ENCODE measurements around the gene SCD. TPM values are rescaled to one million over a fixed set of nuclear protein-coding genes. Genes with fewer than 3 reads are reported as not detected.

SCD gene
- total and polyA plus RNA-seq, 9 of the 15 experiments (the other 6 are each of a cell fraction or from before 2014, with no cell fraction given), result 114 to 486 (median 188) TPM

GRCh38 chr10:100371482-100372027, 24.5 kb downstream of the SCD start:
- BruUV-seq (replicated peaks), result no TSS peak
- peak overlapping the region; percentile 62 to 82 for H3K9ac ChIP-seq (ENCODE audit: insufficient read depth in 1 of 2, low read depth in 2 of 2, low read length in 2 of 2)
- H3K36me3 ChIP-seq (ENCODE audit: control insufficient read depth, insufficient read depth, low read length), result no peaks in the 10 kb centered on the region
- no peaks in the 10 kb centered on the region for H3K9me1 ChIP-seq (ENCODE audit: control insufficient read depth, insufficient read depth, low read length)
- in situ Hi-C loops (cut with MboI), result no loop called here
- no peak for FAIRE-seq
- 74% methylated on average over 9 of the region's 10 CpGs for WGBS (ENCODE audit: insufficient coverage, low coverage, missing lambda C conversion rate)
- H3K4me2 ChIP-seq (ENCODE audit: insufficient read depth, low read length), result peak overlapping the region; percentile 80
- ATAC-seq, result no peak
- no peaks in the 10 kb centered on the region for H3K9me3 ChIP-seq (replicated peaks; ENCODE audit: control insufficient read depth, insufficient read depth, low read depth, low read length)
- intact Hi-C loops (cut with micrococcal nuclease), result loop anchor here (2.0 kb wide), 1 partner anchor 13 kb away; no protein-coding TSS in a partner anchor
- CTCF ChIA-PET (ENCODE audit: low intra/inter-chr PET ratio), result no interaction called here
- peaks cover 34% of the 10 kb centered on the region for H3K79me2 ChIP-seq (ENCODE audit: control insufficient read depth, insufficient read depth, low read length)
- H3K4me3 ChIP-seq, result no peak overlapping the region; the same call in 1 of the 2 replicates
- peak overlapping the region; percentile 83 for H2AFZ ChIP-seq (ENCODE audit: low read depth, low read length)
- POLR2A ChIA-PET, result interaction anchor here (0.7 to 2.3 kb wide), 6 partner anchors 10 to 317 kb away, joined by 3 to 21 read pairs (median 8); partner anchors contain the start of gene SCD
- peaks cover 22 to 25% of the 10 kb centered on the region in 2 experiments for H3K4me1 ChIP-seq (replicated peaks in 1 of 2; ENCODE audit: control insufficient read depth in 2 of 2, insufficient read depth in 2 of 2, low read length in 2 of 2)
- DNase-seq (ENCODE audit: extremely low read depth in 1 of 4, low spot score in 3 of 4), result no peak
- peak overlapping the region; percentile 90 for H3K27ac ChIP-seq (ENCODE audit: extremely low read depth, low read depth, low read length)
- H4K20me1 ChIP-seq (replicated peaks; ENCODE audit: control insufficient read depth, insufficient read depth, low read length), result no peaks in the 10 kb centered on the region
- H3K27me3 ChIP-seq (ENCODE audit: control insufficient read depth in 2 of 2, insufficient read depth in 2 of 2, low read length in 2 of 2), result no peaks in the 10 kb centered on the region
- 0 out of 4 replicates have a peak, but pooled peaks of 1 of the 2 experiments have one; percentile 33 for TF ChIP-seq MNT (conservative IDR thresholded peaks at IDR 0.05)
- TF ChIP-seq DEAF1 (CRISPR knock-in tag; IDR thresholded peaks at IDR 0.05), result no peak
- TF ChIP-seq ZZZ3 (IDR thresholded peaks at IDR 0.05), result no peak
- TF ChIP-seq THRB (CRISPR knock-in tag; conservative IDR thresholded peaks at IDR 0.05), result no peak
- peak; percentile 53 for TF ChIP-seq POLR2B (IDR thresholded peaks at IDR 0.05; ENCODE audit: low read depth, partially characterized antibody)
- no peak for TF ChIP-seq SRSF9 (IDR thresholded peaks at IDR 0.05; ENCODE audit: borderline replicate concordance, low read depth, low read length)
- peak; percentile 53; the same call in 1 of the 2 replicates for TF ChIP-seq ZBTB7A (IDR thresholded peaks at IDR 0.05; ENCODE audit: borderline replicate concordance, control insufficient read depth, low read depth, low read length)
- no peak for TF ChIP-seq HMG20A (CRISPR knock-in tag; conservative IDR thresholded peaks at IDR 0.05)
- no peak for TF ChIP-seq SP2 (IDR thresholded peaks at IDR 0.05; ENCODE audit: extremely low read depth, low read depth, low read length, poor library complexity, severe bottlenecking)
- no peak; the same call in 1 of the 2 replicates for TF ChIP-seq NFRKB (IDR thresholded peaks at IDR 0.05; ENCODE audit: low read depth)
